Neural cell (in vitro differentiated cells): ENCODE measurements around the gene GPHN. TPM values are rescaled to one million over a fixed set of nuclear protein-coding genes. Genes with fewer than 3 reads are reported as not detected.

ENCODE experiments used
- H2AFZ ChIP-seq: fragments of 200-600, 300-800 bp; sonication (generic), shearing (Covaris generic); 2 replicates; pipeline ENCODE4 v1.6.0; 2014; ENCODE audit warnings: low read depth, mild to moderate bottlenecking, antibody characterized with exemption, low read length, moderate library complexity
- H3F3A ChIP-seq: fragments of 200-600 bp; shearing (Covaris generic); 2 replicates; pipeline ENCODE4 v1.6.1; 2016; ENCODE audit warnings: mild to moderate bottlenecking, moderate library complexity, mixed read lengths, antibody characterized with exemption, low read length; ENCODE audit not compliant: insufficient read depth, poor library complexity, severe bottlenecking
- H3K27ac ChIP-seq: fragments of 200-600, 300-800 bp; sonication (generic), shearing (Covaris generic); 2 replicates; pipeline ENCODE4 v1.5.1; 2014; ENCODE audit warnings: mild to moderate bottlenecking, low read length, moderate library complexity
- H3K27me3 ChIP-seq: fragments of 300-800, 200-600 bp; sonication (generic), shearing (Covaris generic); 2 replicates; pipeline ENCODE4 v1.6.0; 2014; ENCODE audit warnings: mild to moderate bottlenecking, low read depth, low read length, moderate library complexity; ENCODE audit not compliant: insufficient read depth
- H3K36me3 ChIP-seq: fragments of 300-800, 200-600 bp; sonication (generic), shearing (Covaris generic); 2 replicates; pipeline ENCODE4 v1.5.1; 2014; ENCODE audit warnings: mild to moderate bottlenecking, antibody characterized with exemption, low read length, moderate library complexity; ENCODE audit not compliant: insufficient read depth
- H3K4me2 ChIP-seq: fragments of 300-800, 200-600 bp; sonication (generic), shearing (Covaris generic); 2 replicates; pipeline ENCODE4 v1.6.0; 2014; ENCODE audit warnings: mild to moderate bottlenecking, low read length
- H3K4me3 ChIP-seq: fragments of 300-800, 200-600 bp; sonication (generic), shearing (Covaris generic); 2 replicates; pipeline ENCODE4 v1.5.1; 2014; ENCODE audit warnings: mild to moderate bottlenecking, low read length, moderate library complexity
- H3K79me2 ChIP-seq: fragments of 200-600 bp; shearing (Covaris generic); replicated peaks from 2 replicates; pipeline ENCODE4 v1.6.0; 2014; ENCODE audit warnings: mild to moderate bottlenecking, low read length, moderate library complexity; ENCODE audit not compliant: insufficient read depth
- H3K9ac ChIP-seq: fragments of 300-800, 200-600 bp; sonication (generic), shearing (Covaris generic); 2 replicates; pipeline ENCODE4 v1.6.1; 2016; ENCODE audit warnings: mild to moderate bottlenecking, low read length, mixed read lengths
- H3K9me2 ChIP-seq: fragments of 200-600 bp; shearing (Covaris generic); 2 replicates; pipeline ENCODE4 v1.6.1; 2016; ENCODE audit warnings: mild to moderate bottlenecking, low read length, mixed read lengths; ENCODE audit not compliant: insufficient read depth
- H3K9me3 ChIP-seq: fragments of 200-600, 300-800 bp; sonication (generic), shearing (Covaris generic); 2 replicates; pipeline ENCODE4 v1.6.1; 2016; ENCODE audit warnings: mild to moderate bottlenecking, mixed run types, low read length, moderate library complexity, mixed read lengths
- H4K20me1 ChIP-seq: fragments of 200-600 bp; shearing (Covaris generic); 2 replicates; pipeline ENCODE4 v1.6.1; 2016; ENCODE audit warnings: mild to moderate bottlenecking, mixed run types; ENCODE audit not compliant: insufficient read depth
- CTCF ChIP-seq: fragments of 450-650 bp; IDR thresholded peaks from 2 replicates; pipeline ENCODE4 v1.5.1; 2014; ENCODE audit warnings: antibody characterized with exemption, mild to moderate bottlenecking, moderate library complexity; ENCODE audit not compliant: poor library complexity, severe bottlenecking
- EP300 ChIP-seq: fragments of 450-650 bp; conservative IDR thresholded peaks from 2 replicates; pipeline ENCODE4 v1.6.1; 2014; ENCODE audit warnings: antibody characterized with exemption, mild to moderate bottlenecking, moderate library complexity; ENCODE audit not compliant: poor library complexity, severe bottlenecking
- EZH2 ChIP-seq: fragments of 200-600, 300-800 bp; shearing (Covaris generic), sonication (generic); IDR thresholded peaks from 2 replicates; pipeline ENCODE4 v1.6.1; 2014; ENCODE audit warnings: antibody characterized with exemption, low read length, borderline replicate concordance, mild to moderate bottlenecking; ENCODE audit not compliant: insufficient read depth, poor library complexity, severe bottlenecking
- MXI1 ChIP-seq: fragments of 450-650 bp; conservative IDR thresholded peaks from 2 replicates; pipeline ENCODE4 v1.6.1; 2014; ENCODE audit warnings: antibody characterized with exemption, mild to moderate bottlenecking; ENCODE audit not compliant: poor library complexity, severe bottlenecking
- POLR2AphosphoS5 ChIP-seq: IDR thresholded peaks from 2 replicates; pipeline ENCODE4 v1.6.1; 2012
- RAD21 ChIP-seq: fragments of 450-650 bp; conservative IDR thresholded peaks from 2 replicates; pipeline ENCODE4 v1.6.1; 2014; ENCODE audit warnings: antibody characterized with exemption, mild to moderate bottlenecking, moderate library complexity
- REST ChIP-seq: IDR thresholded peaks from 2 replicates; pipeline ENCODE4 v1.6.1; 2012; ENCODE audit warnings: borderline replicate concordance
- SMC3 ChIP-seq: fragments of 450-650 bp; conservative IDR thresholded peaks from 2 replicates; pipeline ENCODE4 v1.6.1; 2014; ENCODE audit warnings: antibody characterized with exemption, mild to moderate bottlenecking, moderate library complexity; ENCODE audit not compliant: poor library complexity
- TAF1 ChIP-seq: IDR thresholded peaks from 2 replicates; pipeline ENCODE4 v1.6.1; 2012; ENCODE audit warnings: low read depth
- polyA plus RNA-seq: library from polyadenylated mRNA; depleted of rRNA; stranded (reverse); fragments of >200 nt; gene quantifications from 2 replicates; pipeline ENCODE4 v1.2.3, GENCODE V29; 2014

GPHN gene
- polyA plus RNA-seq, 1 donor from 2014 or later: 135 TPM

GRCh38 chr14:66992776-66993175, 484.8 kb downstream of the GPHN start:
- Histone ChIP-seq H3K79me2 (no peaks in the 10 kb centered on the region), H2AFZ (no peak overlapping the region), H3K4me3 (no peak overlapping the region), H3K27ac (no peak overlapping the region), H3K9me2 (no peaks in the 10 kb centered on the region), H3K4me2 (no peak overlapping the region), H3K27me3 (no peaks in the 10 kb centered on the region), H3K9ac (no peak overlapping the region), H3K9me3 (no peaks in the 10 kb centered on the region), H3K36me3 (no peaks in the 10 kb centered on the region), H3F3A (no peaks in the 10 kb centered on the region), H4K20me1 (no peaks in the 10 kb centered on the region)
- TF ChIP-seq REST (no peak), EP300 (no peak), POLR2AphosphoS5 (no peak), CTCF (no peak)

GRCh38 chr14:66993512-66993911, 485.6 kb downstream of the GPHN start:
- H3K79me2 ChIP-seq: no peaks in the 10 kb centered on the region
- no peaks in the 10 kb centered on the region for H3K27me3 ChIP-seq
- H3K9me3 ChIP-seq: no peaks in the 10 kb centered on the region
- H3F3A ChIP-seq: no peaks in the 10 kb centered on the region
- no peak overlapping the region for H3K4me3 ChIP-seq
- TF ChIP-seq MXI1 (no peak), EP300 (no peak), TAF1 (no peak), POLR2AphosphoS5 (no peak)
- no peak overlapping the region for H2AFZ ChIP-seq
- H3K4me2 ChIP-seq: no peak overlapping the region
- no peak overlapping the region for H3K9ac ChIP-seq
- H3K36me3 ChIP-seq: no peaks in the 10 kb centered on the region
- H4K20me1 ChIP-seq: no peaks in the 10 kb centered on the region
- no peak overlapping the region for H3K27ac ChIP-seq
- H3K9me2 ChIP-seq: no peaks in the 10 kb centered on the region

GRCh38 chr14:66998013-66998412, 490.1 kb downstream of the GPHN start:
- H3K79me2 ChIP-seq: no peaks in the 10 kb centered on the region
- no peaks in the 10 kb centered on the region for H3K9me2 ChIP-seq
- no peak for TF ChIP-seq RAD21
- TF ChIP-seq EP300: no peak
- TF ChIP-seq SMC3: no peak
- no peak for TF ChIP-seq TAF1
- no peak for TF ChIP-seq CTCF
- TF ChIP-seq REST: no peak
- no peak for TF ChIP-seq MXI1
- TF ChIP-seq EZH2: no peak
- TF ChIP-seq POLR2AphosphoS5: no peak
- H3K36me3 ChIP-seq: no peaks in the 10 kb centered on the region
- no peaks in the 10 kb centered on the region for H3F3A ChIP-seq
- no peak overlapping the region for H2AFZ ChIP-seq
- no peak overlapping the region for H3K4me3 ChIP-seq
- H3K9ac ChIP-seq: no peak overlapping the region
- H3K27ac ChIP-seq: no peak overlapping the region
- no peaks in the 10 kb centered on the region for H4K20me1 ChIP-seq
- no peaks in the 10 kb centered on the region for H3K27me3 ChIP-seq
- H3K4me2 ChIP-seq: no peak overlapping the region
- H3K9me3 ChIP-seq: no peaks in the 10 kb centered on the region
